ENCODE results near the gene GSC2.

The GSC2 gene

GRCh38 chr22:19132153-19132552, 17.9 kb downstream of the GSC2 start:
- H3K9ac ChIP-seq (ENCODE audit: low read depth, low read length, poor library complexity, severe bottlenecking), result no peak overlapping the region
- no peaks in the 10 kb centered on the region for H3K9me2 ChIP-seq (replicated peaks; ENCODE audit: low read depth, low read length)
- H3K4me2 ChIP-seq (ENCODE audit: low read depth, low read length, poor library complexity, severe bottlenecking), result no peak overlapping the region
- H3K36me3 ChIP-seq (ENCODE audit: insufficient read depth, low read length), result peaks cover 6% of the 10 kb centered on the region; the same call in 1 of the 2 replicates
- H4K20me1 ChIP-seq (ENCODE audit: insufficient read depth, low read length, poor library complexity, severe bottlenecking), result no peaks in the 10 kb centered on the region
- TF ChIP-seq EZH2phosphoT487 (IDR thresholded peaks at IDR 0.05; ENCODE audit: borderline replicate concordance), result no peak
- TF ChIP-seq, protein P1, sequence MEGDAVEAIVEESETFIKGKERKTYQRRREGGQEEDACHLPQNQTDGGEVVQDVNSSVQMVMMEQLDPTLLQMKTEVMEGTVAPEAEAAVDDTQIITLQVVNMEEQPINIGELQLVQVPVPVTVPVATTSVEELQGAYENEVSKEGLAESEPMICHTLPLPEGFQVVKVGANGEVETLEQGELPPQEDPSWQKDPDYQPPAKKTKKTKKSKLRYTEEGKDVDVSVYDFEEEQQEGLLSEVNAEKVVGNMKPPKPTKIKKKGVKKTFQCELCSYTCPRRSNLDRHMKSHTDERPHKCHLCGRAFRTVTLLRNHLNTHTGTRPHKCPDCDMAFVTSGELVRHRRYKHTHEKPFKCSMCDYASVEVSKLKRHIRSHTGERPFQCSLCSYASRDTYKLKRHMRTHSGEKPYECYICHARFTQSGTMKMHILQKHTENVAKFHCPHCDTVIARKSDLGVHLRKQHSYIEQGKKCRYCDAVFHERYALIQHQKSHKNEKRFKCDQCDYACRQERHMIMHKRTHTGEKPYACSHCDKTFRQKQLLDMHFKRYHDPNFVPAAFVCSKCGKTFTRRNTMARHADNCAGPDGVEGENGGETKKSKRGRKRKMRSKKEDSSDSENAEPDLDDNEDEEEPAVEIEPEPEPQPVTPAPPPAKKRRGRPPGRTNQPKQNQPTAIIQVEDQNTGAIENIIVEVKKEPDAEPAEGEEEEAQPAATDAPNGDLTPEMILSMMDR (conservative IDR thresholded peaks at IDR 0.05; ENCODE audit: low read length), result no peak
- no peaks in the 10 kb centered on the region for H3K79me2 ChIP-seq (ENCODE audit: insufficient read depth, low read length)
- H3F3A ChIP-seq (ENCODE audit: low read depth), result no peaks in the 10 kb centered on the region
- no peaks in the 10 kb centered on the region for H3K27me3 ChIP-seq (ENCODE audit: insufficient read depth, low read length, poor library complexity, severe bottlenecking)
- no peaks in the 10 kb centered on the region for H3K4me1 ChIP-seq (ENCODE audit: insufficient read depth, low read length, poor library complexity, severe bottlenecking)
- no peak overlapping the region for H2AFZ ChIP-seq (ENCODE audit: low read length)
- no peak overlapping the region for H3K4me3 ChIP-seq (ENCODE audit: low read length, poor library complexity, severe bottlenecking)
- H3K9me3 ChIP-seq (ENCODE audit: insufficient read depth, low read depth, low read length), result no peaks in the 10 kb centered on the region

GRCh38 chr22:19131685-19132015, 18.4 kb downstream of the GSC2 start:
- peaks cover 6% of the 10 kb centered on the region; the same call in 1 of the 2 replicates for H3K36me3 ChIP-seq (ENCODE audit: insufficient read depth, low read length)
- H3K4me1 ChIP-seq (ENCODE audit: insufficient read depth, low read length, poor library complexity, severe bottlenecking), result no peaks in the 10 kb centered on the region
- no peaks in the 10 kb centered on the region for H3K27me3 ChIP-seq (ENCODE audit: insufficient read depth, low read length, poor library complexity, severe bottlenecking)
- no peak overlapping the region for H2AFZ ChIP-seq (ENCODE audit: low read length)
- no peak overlapping the region for H3K9ac ChIP-seq (ENCODE audit: low read depth, low read length, poor library complexity, severe bottlenecking)
- no peak overlapping the region for H3K4me2 ChIP-seq (ENCODE audit: low read depth, low read length, poor library complexity, severe bottlenecking)
- H3K9me3 ChIP-seq (ENCODE audit: insufficient read depth, low read depth, low read length), result no peaks in the 10 kb centered on the region
- H3K4me3 ChIP-seq (ENCODE audit: low read length, poor library complexity, severe bottlenecking), result no peak overlapping the region
- H3F3A ChIP-seq (ENCODE audit: low read depth), result no peaks in the 10 kb centered on the region
- no peaks in the 10 kb centered on the region for H3K9me2 ChIP-seq (replicated peaks; ENCODE audit: low read depth, low read length)
- H4K20me1 ChIP-seq (ENCODE audit: insufficient read depth, low read length, poor library complexity, severe bottlenecking), result no peaks in the 10 kb centered on the region
- H3K79me2 ChIP-seq (ENCODE audit: insufficient read depth, low read length), result no peaks in the 10 kb centered on the region
- TF ChIP-seq EZH2phosphoT487 (IDR thresholded peaks at IDR 0.05; ENCODE audit: borderline replicate concordance), result no peak
- TF ChIP-seq, protein P1 (conservative IDR thresholded peaks at IDR 0.05; ENCODE audit: low read length), result no peak

- Histone ChIP-seq H3K4me3 (ENCODE audit: low read length, poor library complexity, severe bottlenecking) (no peak within 1 kb of the TSS), H3K4me2 (ENCODE audit: low read depth, low read length, poor library complexity, severe bottlenecking) (no peak within 1 kb of the TSS), H3K79me2 (ENCODE audit: insufficient read depth, low read length) (no peaks in the 10 kb centered on the region), H3K4me1 (ENCODE audit: insufficient read depth, low read length, poor library complexity, severe bottlenecking) (no peaks in the 10 kb centered on the region), H4K20me1 (ENCODE audit: insufficient read depth, low read length, poor library complexity, severe bottlenecking) (no peaks in the 10 kb centered on the region), H3K27me3 (ENCODE audit: insufficient read depth, low read length, poor library complexity, severe bottlenecking) (no peaks in the 10 kb centered on the region), H3K36me3 (ENCODE audit: insufficient read depth, low read length) (peaks cover 6% of the 10 kb centered on the region; the same call in 1 of the 2 replicates), H2AFZ (ENCODE audit: low read length) (no peak within 1 kb of the TSS), H3K9me3 (ENCODE audit: insufficient read depth, low read depth, low read length) (no peaks in the 10 kb centered on the region), H3F3A (ENCODE audit: low read depth) (no peaks in the 10 kb centered on the region), H3K9me2 (replicated peaks; ENCODE audit: low read depth, low read length) (no peaks in the 10 kb centered on the region), H3K9ac (ENCODE audit: low read depth, low read length, poor library complexity, severe bottlenecking) (no peak within 1 kb of the TSS)
- TF ChIP-seq, protein P1 (conservative IDR thresholded peaks at IDR 0.05; ENCODE audit: low read length), result no peak
- TF ChIP-seq EZH2phosphoT487 (IDR thresholded peaks at IDR 0.05; ENCODE audit: borderline replicate concordance), result no peak
Measured at GRCh38 chr22:19130959-19131684, 19.0 kb downstream of the GSC2 start, which contains the start of gene TSSK2. TSS of gene TSSK2 (plus strand) at chr22:19131308. CDS start at chr22:19131400, 92 bp downstream.
